AG09319 (cell line): Measurements from ENCODE around the gene SBF1.

Experiments used
- DNase-seq: peaks from one replicate; pipeline ENCODE4 v3.0.0-alpha.2; 2010; ENCODE audit warnings: low read depth; ENCODE audit errors: extremely low read depth
- TF ChIP-seq, protein P1 (sequence below): IDR thresholded peaks from 2 replicates; pipeline ENCODE4 v1.5.1; 2011; ENCODE audit warnings: low read depth, mild to moderate bottlenecking, inconsistent platforms, low read length, moderate library complexity

SBF1 gene

DNA sequence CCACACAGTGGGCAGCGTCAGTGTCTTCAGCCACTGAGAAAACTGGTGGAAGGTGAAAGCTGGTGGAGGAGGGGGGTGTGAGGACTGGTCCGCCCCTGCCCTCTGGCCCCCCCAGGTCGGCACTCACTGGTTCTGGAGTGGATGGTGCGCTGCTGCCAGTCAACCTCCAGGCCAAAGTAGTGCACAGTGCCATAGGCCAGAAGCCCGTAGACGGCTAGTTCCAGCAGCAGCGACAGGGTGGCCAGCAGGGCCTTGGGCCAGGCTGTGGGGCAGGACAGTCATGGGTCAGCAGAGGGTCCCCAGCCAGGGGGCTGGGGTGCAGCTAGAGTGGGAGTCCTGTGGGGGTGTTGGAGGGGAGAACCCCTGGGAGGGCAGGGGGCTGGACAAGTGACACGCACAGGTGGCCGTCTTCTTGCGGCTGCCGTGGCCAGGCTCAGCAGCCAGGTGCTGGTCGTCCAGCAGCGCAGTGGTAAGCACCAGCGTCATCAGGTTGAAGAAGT, 30.5 kb upstream of the SBF1 start:
- TF ChIP-seq, protein P1, sequence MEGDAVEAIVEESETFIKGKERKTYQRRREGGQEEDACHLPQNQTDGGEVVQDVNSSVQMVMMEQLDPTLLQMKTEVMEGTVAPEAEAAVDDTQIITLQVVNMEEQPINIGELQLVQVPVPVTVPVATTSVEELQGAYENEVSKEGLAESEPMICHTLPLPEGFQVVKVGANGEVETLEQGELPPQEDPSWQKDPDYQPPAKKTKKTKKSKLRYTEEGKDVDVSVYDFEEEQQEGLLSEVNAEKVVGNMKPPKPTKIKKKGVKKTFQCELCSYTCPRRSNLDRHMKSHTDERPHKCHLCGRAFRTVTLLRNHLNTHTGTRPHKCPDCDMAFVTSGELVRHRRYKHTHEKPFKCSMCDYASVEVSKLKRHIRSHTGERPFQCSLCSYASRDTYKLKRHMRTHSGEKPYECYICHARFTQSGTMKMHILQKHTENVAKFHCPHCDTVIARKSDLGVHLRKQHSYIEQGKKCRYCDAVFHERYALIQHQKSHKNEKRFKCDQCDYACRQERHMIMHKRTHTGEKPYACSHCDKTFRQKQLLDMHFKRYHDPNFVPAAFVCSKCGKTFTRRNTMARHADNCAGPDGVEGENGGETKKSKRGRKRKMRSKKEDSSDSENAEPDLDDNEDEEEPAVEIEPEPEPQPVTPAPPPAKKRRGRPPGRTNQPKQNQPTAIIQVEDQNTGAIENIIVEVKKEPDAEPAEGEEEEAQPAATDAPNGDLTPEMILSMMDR, result no peak
- DNase-seq, result no peak

DNA sequence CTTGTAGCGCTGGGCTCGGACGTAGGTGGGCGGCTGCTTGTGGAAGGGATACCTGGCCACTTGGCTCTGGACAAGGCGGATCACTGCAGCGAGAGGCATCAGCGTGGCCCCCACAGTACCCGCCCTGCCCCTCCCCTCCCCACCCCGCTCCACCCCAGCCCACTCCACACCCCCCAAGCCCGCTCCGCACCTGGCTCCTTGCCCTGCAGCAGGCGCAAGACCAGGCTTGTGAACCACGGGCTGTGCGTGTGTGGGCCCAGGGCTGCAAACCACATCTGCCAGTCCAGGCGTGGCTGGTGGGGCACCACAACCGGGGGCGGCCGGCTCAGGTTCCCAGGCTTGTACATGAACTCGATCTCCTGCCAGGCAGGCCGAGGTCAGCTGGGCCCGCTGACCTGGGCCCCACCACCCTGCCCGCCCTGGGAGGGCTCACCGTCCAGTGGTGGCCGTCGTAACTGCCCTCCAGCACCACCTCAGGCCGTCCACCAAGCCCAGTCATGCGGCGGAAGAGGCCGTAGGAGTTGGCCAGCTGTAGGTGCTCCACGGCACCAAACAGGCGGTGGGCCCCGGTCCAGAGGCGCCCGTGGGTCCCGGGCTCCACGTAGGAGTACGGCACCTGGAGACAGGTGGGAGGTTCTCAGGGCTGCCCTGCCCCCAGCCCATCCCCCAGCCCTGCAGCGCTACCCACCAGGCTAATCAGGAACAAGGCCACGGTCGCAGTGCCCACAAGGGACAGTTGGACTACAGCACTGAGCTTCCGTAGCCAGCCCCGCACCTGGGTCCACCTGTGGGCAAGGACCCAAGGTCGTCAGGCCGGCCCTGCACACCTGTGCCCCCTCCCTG, 29.8 kb upstream of the SBF1 start:
- DNase-seq, result no peak
- TF ChIP-seq, protein P1, result no peak

DNA sequence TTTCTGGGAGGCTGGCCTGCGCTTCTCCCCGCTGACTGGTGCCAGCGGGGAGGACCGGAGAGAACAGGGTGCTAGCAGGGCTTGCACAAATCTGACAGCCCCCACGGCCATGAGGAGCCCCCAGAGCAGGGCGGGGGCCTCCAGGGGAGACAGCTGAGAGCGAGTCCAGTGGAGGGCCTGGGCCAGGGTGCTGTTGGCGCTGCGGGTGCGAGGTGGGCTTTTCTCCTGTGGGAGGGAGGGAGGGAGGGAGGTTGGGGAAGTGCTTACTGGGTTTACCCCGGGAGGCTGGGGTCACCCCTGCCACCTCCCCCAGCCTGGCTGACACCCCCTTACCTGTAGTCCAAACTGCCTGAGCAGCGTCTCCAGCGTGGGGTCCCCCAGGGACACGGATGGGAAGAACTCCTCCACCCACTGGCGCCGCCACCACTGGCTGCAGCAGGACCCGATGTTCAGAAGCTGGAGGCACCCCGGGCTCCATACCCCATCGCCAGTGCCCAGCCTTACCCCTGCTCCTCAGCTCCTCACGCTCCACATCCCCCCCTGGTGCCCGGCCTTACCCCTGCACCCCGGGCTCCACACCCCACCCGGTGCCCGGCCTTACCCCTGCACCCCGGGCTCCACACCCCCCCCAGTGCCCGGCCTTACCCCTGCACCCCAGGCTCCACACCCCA, 28.8 kb upstream of the SBF1 start:
- TF ChIP-seq, protein P1, result no peak; the same call in 1 of the 2 replicates
- DNase-seq, result no peak

DNA sequence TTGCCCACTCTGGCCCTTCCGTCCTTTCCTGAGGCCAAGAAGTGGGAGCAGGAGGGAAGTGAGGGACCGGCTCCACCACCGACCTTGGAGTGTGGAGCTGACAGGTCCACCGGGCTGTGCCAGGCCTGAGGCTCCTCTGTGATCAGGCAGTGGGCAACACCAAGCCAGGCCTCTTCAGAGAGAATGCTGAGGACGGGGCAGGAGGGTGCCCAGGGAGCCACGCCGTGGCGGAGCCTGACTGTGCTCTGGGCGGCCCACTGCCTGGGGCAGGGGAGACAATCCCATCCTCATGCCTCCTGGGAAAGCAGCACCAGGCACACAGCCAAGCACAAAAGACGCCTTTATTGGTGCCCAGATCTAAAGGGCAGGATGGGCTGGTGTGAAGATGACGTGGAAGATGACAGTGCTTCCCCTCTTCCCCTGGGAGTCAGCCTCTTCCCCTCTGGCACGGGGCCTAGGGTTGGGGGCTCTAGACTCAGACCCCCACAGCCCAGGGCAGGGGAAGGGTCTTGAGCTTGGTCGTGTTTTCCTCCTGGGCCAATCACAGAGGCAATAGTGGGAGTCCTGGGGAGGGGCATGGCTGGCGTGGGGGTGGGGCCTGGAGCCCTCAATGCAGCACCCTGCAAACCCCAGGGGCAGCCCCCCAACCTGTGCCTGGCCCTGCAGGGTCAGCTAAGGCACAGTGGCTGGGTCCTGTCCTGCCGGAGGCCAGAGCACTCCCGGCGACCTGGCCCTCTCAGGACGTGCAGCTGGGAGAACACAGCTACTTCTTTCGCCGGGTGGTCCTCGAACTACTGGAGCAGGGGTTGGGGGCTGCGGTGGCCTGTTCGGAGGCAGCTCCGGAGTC, 28.0 kb upstream of the SBF1 start:
- TF ChIP-seq, protein P1, result no peak
- no peak for DNase-seq

DNA sequence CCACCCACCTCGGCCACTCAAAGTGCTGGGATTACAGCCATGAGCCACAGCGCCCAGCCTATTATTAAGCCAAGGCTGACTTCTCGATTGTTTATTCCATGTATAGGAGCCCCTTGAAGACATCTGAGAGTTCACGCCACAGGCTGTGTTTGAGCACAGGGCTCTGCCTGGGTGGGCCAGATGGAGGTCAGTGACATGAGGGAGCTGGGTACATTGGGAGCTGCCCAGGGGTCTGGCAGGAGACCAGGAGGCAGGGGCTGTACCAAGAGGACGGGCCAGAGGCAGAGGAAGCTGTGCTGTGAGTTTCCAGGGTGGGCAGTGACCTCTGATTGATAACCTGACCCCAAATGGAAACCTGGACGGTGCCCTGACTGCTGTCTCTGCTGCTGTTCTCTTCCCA, 27.3 kb upstream of the SBF1 start:
- DNase-seq, result no peak
- TF ChIP-seq, protein P1, result no peak

DNA sequence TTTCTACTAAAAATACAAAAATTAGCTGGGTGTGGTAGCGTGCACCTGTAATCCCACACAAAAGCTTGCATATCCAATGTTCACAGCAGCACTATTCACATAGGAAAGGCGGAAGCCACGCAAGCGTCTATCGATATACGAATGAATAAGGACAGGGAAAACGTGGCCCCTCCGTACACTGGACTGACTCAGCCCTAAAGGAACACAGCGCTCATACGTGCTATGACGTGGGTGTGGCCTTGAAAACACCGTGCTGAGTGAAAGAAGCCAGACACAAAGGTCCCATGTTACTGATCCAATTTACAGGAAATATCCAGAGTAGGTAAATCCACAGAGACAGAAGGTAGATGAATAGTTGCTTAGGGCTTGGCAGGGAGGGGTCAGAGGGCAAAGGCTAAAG, 25.6 kb upstream of the SBF1 start:
- TF ChIP-seq, protein P1, result no peak
- no peak for DNase-seq
